ENCODE results near the gene HDAC4.

Gene HDAC4

GRCh38 chr2:239246723-239247122 lies 154.1 kb downstream of the HDAC4 start:
- Histone ChIP-seq H3K36me3 (ENCODE audit: control insufficient read depth in 2 of 2, insufficient read depth in 1 of 2, low read length in 2 of 2) (no peaks in the 10 kb centered on the region), H3K27ac (ENCODE audit: extremely low read depth, low read depth, low read length) (no peak overlapping the region), H3K4me3 (ENCODE audit: low read depth, low read length) (no peak overlapping the region), H3K9me3 (ENCODE audit: control insufficient read depth, insufficient read depth, low read depth, low read length) (no peaks in the 10 kb centered on the region), H3K4me1 (ENCODE audit: control insufficient read depth, insufficient read depth, low read length) (no peaks in the 10 kb centered on the region)
- POLR2A ChIA-PET, result no interaction called here
- TF ChIP-seq ZNF266 (tag by site-specific recombination; IDR thresholded peaks at IDR 0.05; ENCODE audit: low read depth) (no peak), ZNF473 (tag by site-specific recombination; IDR thresholded peaks at IDR 0.05) (no peak), ZNF645 (tag by site-specific recombination; IDR thresholded peaks at IDR 0.05) (no peak), ZNF654 (tag by site-specific recombination; IDR thresholded peaks at IDR 0.05; ENCODE audit: low read depth) (no peak), INSM2 (tag by site-specific recombination; IDR thresholded peaks at IDR 0.05) (no peak), ZNF707 (tag by site-specific recombination; IDR thresholded peaks at IDR 0.05) (no peak), ZFHX2 (tag by site-specific recombination; conservative IDR thresholded peaks at IDR 0.05) (no peak), ZBTB26 (tag by site-specific recombination; optimal IDR thresholded peaks at IDR 0.05) (no peak), ZNF747 (tag by site-specific recombination; IDR thresholded peaks at IDR 0.05) (no peak), HOXA7 (CRISPR knock-in tag; IDR thresholded peaks at IDR 0.05; ENCODE audit: borderline replicate concordance) (no peak), ZBTB1 (tag by site-specific recombination; IDR thresholded peaks at IDR 0.05) (no peak), ZNF211 (tag by site-specific recombination; IDR thresholded peaks at IDR 0.05; ENCODE audit: low read depth) (no peak), ZNF623 (tag by site-specific recombination; IDR thresholded peaks at IDR 0.05) (no peak), ZNF518A (tag by site-specific recombination; conservative IDR thresholded peaks at IDR 0.05; ENCODE audit: low read depth) (no peak), ZNF629 (tag by site-specific recombination; IDR thresholded peaks at IDR 0.05) (no peak), ZNF530 (tag by site-specific recombination; IDR thresholded peaks at IDR 0.05; ENCODE audit: low read depth) (no peak), ZNF776 (tag by site-specific recombination; IDR thresholded peaks at IDR 0.05; ENCODE audit: borderline replicate concordance) (no peak)
- CTCF ChIA-PET, result no interaction called here
